Measurements from ENCODE around the gene RSF1.
"Not testable (repeated sequence)": the region's sequence is repeated elsewhere in the genome, so short reads cannot be mapped to it uniquely, and the experiment has no call there.

Gene RSF1

GRCh38 chr11:77820565-77821348, at the start of gene RSF1, which contains the start of gene AAMDC:
RSF1 (minus strand) TSS chr11:77820722; CDS start chr11:77820714, 8 bp downstream.
AAMDC (plus strand) TSS chr11:77821144; CDS start chr11:77842497, 21,353 bp downstream.
- Mint-ChIP-seq H3K4me1 (ENCODE audit: low read depth) (peaks cover 25% of the 10 kb centered on the region), H3K27me3 (no peaks in the 10 kb centered on the region), H3K4me3 (peak within 1 kb of the TSS; percentile 99), H3K27ac (peak within 1 kb of the TSS; percentile 83), H3K36me3 (ENCODE audit: low read depth) (peaks cover 24% of the 10 kb centered on the region), H3K9me3 (no peaks in the 10 kb centered on the region)
- intact Hi-C loops (cut with micrococcal nuclease) = loop anchor here (2.0 kb wide), 1 partner anchor 174 kb away; the partner anchor contains the start of gene INTS4

GRCh38 chr11:77868744-77869143, 48.2 kb upstream of the RSF1 start:
- H3K4me3 Mint-ChIP-seq = no peak overlapping the region
- H3K9me3 Mint-ChIP-seq = no peaks in the 10 kb centered on the region
- H3K36me3 Mint-ChIP-seq (ENCODE audit: low read depth) = peaks cover 33% of the 10 kb centered on the region
- intact Hi-C loops (cut with micrococcal nuclease) = no loop called here
- H3K27me3 Mint-ChIP-seq = no peaks in the 10 kb centered on the region
- no peaks in the 10 kb centered on the region for H3K4me1 Mint-ChIP-seq (ENCODE audit: low read depth)
- no peak overlapping the region for H3K27ac Mint-ChIP-seq

GRCh38 chr11:77866336-77866735, 45.8 kb upstream of the RSF1 start:
- intact Hi-C loops (cut with micrococcal nuclease) = no loop called here
- no peaks in the 10 kb centered on the region for H3K4me1 Mint-ChIP-seq (ENCODE audit: low read depth)
- H3K27ac Mint-ChIP-seq = no peak overlapping the region
- H3K9me3 Mint-ChIP-seq = no peaks in the 10 kb centered on the region
- no peaks in the 10 kb centered on the region for H3K27me3 Mint-ChIP-seq
- H3K36me3 Mint-ChIP-seq (ENCODE audit: low read depth) = peaks cover 29% of the 10 kb centered on the region
- no peak overlapping the region for H3K4me3 Mint-ChIP-seq

DNA sequence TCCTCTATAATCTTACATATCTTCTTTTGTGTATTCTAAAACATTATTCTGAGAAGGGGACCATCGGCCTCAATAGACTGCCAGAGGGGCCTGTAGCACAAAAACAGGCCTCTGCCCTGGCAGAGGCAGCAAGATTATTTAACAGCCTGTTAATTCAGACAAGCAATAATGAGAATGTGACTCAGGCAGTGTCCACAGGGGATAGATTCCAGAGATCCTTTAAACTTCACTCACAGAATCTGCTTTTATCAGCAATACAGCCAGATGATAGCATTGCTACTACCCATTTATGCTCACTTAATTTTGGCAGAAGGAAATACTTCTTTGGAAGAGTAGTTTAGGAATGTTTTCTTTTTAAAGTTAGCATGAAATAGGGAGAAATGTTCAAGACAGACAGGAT, 45.3 kb upstream of the RSF1 start:
- Mint-ChIP-seq H3K4me1 (ENCODE audit: low read depth) (no peaks in the 10 kb centered on the region), H3K4me3 (no peak overlapping the region), H3K9me3 (no peaks in the 10 kb centered on the region), H3K36me3 (ENCODE audit: low read depth) (peaks cover 26% of the 10 kb centered on the region), H3K27me3 (no peaks in the 10 kb centered on the region), H3K27ac (no peak overlapping the region)
- intact Hi-C loops (cut with micrococcal nuclease) = no loop called here

- peaks cover 16% of the 10 kb centered on the region for H3K36me3 Mint-ChIP-seq (ENCODE audit: low read depth)
- intact Hi-C loops (cut with micrococcal nuclease); H3K4me1 Mint-ChIP-seq (ENCODE audit: low read depth); H3K27ac Mint-ChIP-seq; H3K4me3 Mint-ChIP-seq; H3K9me3 Mint-ChIP-seq; H3K27me3 Mint-ChIP-seq: not testable (repeated sequence)
Measured at GRCh38 chr11:77861444-77861843, 40.9 kb upstream of the RSF1 start.

GRCh38 chr11:77857906-77858457, 37.5 kb upstream of the RSF1 start:
- H3K4me3 Mint-ChIP-seq; H3K4me1 Mint-ChIP-seq (ENCODE audit: low read depth); H3K27me3 Mint-ChIP-seq; H3K27ac Mint-ChIP-seq; intact Hi-C loops (cut with micrococcal nuclease): not testable (repeated sequence)
- Mint-ChIP-seq H3K36me3 (ENCODE audit: low read depth) (peaks cover 44% of the 10 kb centered on the region), H3K9me3 (peaks cover 44% of the 10 kb centered on the region)

- no peak overlapping the region for H3K27ac Mint-ChIP-seq
- no peak overlapping the region for H3K4me3 Mint-ChIP-seq
- H3K27me3 Mint-ChIP-seq = no peaks in the 10 kb centered on the region
- intact Hi-C loops (cut with micrococcal nuclease) = no loop called here
- no peaks in the 10 kb centered on the region for H3K4me1 Mint-ChIP-seq (ENCODE audit: low read depth)
- peaks cover 54% of the 10 kb centered on the region for H3K36me3 Mint-ChIP-seq (ENCODE audit: low read depth)
- H3K9me3 Mint-ChIP-seq = peaks cover 47% of the 10 kb centered on the region
Measured at GRCh38 chr11:77854838-77855237, 34.3 kb upstream of the RSF1 start.

DNA sequence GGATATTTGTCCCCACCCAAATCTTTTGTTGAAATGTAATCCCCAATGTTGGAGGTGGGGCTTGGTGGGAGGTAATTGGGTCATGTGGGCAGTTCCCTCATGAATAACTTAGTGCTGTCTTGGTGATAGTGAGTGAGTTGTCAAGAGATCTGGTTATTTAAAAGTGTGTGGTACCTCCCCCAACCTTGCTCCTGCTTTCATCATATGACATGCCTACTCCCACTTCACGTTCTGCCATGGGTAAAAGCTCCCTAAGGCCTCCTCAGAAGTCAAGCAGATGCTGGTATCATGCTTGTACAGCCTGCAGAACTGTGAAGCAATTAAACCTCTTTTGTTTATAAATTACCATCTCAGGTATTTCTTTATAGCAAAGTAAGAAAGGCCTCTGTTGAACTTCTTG, 31.0 kb upstream of the RSF1 start:
- peaks cover 46% of the 10 kb centered on the region for H3K36me3 Mint-ChIP-seq (ENCODE audit: low read depth)
- intact Hi-C loops (cut with micrococcal nuclease) = no loop called here
- no peaks in the 10 kb centered on the region for H3K4me1 Mint-ChIP-seq (ENCODE audit: low read depth)
- H3K27me3 Mint-ChIP-seq = no peaks in the 10 kb centered on the region
- no peak overlapping the region for H3K27ac Mint-ChIP-seq
- H3K9me3 Mint-ChIP-seq = peaks cover 37% of the 10 kb centered on the region
- no peak overlapping the region for H3K4me3 Mint-ChIP-seq

GRCh38 chr11:77843700-77844099, 23.2 kb upstream of the RSF1 start:
- Mint-ChIP-seq H3K9me3 (peaks cover 44% of the 10 kb centered on the region), H3K27ac (peak overlapping the region; percentile 56), H3K4me1 (ENCODE audit: low read depth) (peaks cover 11% of the 10 kb centered on the region), H3K36me3 (ENCODE audit: low read depth) (peaks cover 42% of the 10 kb centered on the region)
- H3K4me3 Mint-ChIP-seq; H3K27me3 Mint-ChIP-seq; intact Hi-C loops (cut with micrococcal nuclease): not testable (repeated sequence)

- Mint-ChIP-seq H3K27me3 (no peaks in the 10 kb centered on the region), H3K36me3 (ENCODE audit: low read depth) (peaks cover 42% of the 10 kb centered on the region), H3K9me3 (peaks cover 44% of the 10 kb centered on the region), H3K4me3 (no peak overlapping the region), H3K27ac (peak overlapping the region; percentile 56), H3K4me1 (ENCODE audit: low read depth) (peaks cover 11% of the 10 kb centered on the region)
- intact Hi-C loops (cut with micrococcal nuclease) = no loop called here
Measured at GRCh38 chr11:77842441-77843121, 22.1 kb upstream of the RSF1 start.

- Mint-ChIP-seq H3K36me3 (ENCODE audit: low read depth) (no peaks in the 10 kb centered on the region), H3K4me3 (no peak overlapping the region), H3K9me3 (no peaks in the 10 kb centered on the region), H3K4me1 (ENCODE audit: low read depth) (no peaks in the 10 kb centered on the region), H3K27ac (no peak overlapping the region), H3K27me3 (no peaks in the 10 kb centered on the region)
- intact Hi-C loops (cut with micrococcal nuclease) = no loop called here
Measured at GRCh38 chr11:77833302-77833701, 12.8 kb upstream of the RSF1 start.

GRCh38 chr11:77828926-77829325, 8.4 kb upstream of the RSF1 start:
- intact Hi-C loops (cut with micrococcal nuclease) = no loop called here
- no peak overlapping the region for H3K4me3 Mint-ChIP-seq
- H3K4me1 Mint-ChIP-seq (ENCODE audit: low read depth) = no peaks in the 10 kb centered on the region

DNA sequence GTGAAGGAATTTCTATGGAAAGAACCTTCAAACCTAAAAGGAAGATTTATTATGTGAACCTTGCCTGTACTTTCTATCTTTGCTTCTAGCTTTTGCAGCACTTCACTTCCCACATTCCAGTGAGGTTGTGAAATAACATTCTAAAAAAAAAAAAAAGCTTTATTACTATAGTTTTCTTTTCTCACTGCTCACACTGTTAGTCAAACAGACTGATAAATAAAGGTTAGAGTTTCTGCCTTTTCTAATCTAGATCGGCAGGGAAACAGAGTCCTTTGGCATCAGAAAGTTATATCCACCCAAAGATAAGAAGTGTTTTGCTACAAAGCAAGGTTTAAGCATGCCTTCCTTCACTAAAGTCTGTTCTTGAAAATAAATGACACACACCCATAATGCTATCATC, 3.3 kb upstream of the RSF1 start:
- Mint-ChIP-seq H3K4me1 (ENCODE audit: low read depth) (peaks cover 16% of the 10 kb centered on the region), H3K27me3 (no peaks in the 10 kb centered on the region), H3K27ac (no peak overlapping the region), H3K36me3 (ENCODE audit: low read depth) (peaks cover 24% of the 10 kb centered on the region), H3K9me3 (no peaks in the 10 kb centered on the region), H3K4me3 (no peak overlapping the region)
- intact Hi-C loops (cut with micrococcal nuclease) = no loop called here

More at GRCh38 chr11:77828926-77829325, 8.4 kb upstream of the RSF1 start:
- H3K27me3 Mint-ChIP-seq = no peaks in the 10 kb centered on the region
- no peaks in the 10 kb centered on the region for H3K9me3 Mint-ChIP-seq
- H3K36me3 Mint-ChIP-seq (ENCODE audit: low read depth) = no peaks in the 10 kb centered on the region
- H3K27ac Mint-ChIP-seq = no peak overlapping the region

GRCh38 chr11:77822126-77822525, 1.6 kb upstream of the RSF1 start:
- H3K4me3 Mint-ChIP-seq; H3K27me3 Mint-ChIP-seq; H3K27ac Mint-ChIP-seq; intact Hi-C loops (cut with micrococcal nuclease); H3K9me3 Mint-ChIP-seq: not testable (repeated sequence)
- peaks cover 20% of the 10 kb centered on the region for H3K4me1 Mint-ChIP-seq (ENCODE audit: low read depth)
- peaks cover 24% of the 10 kb centered on the region for H3K36me3 Mint-ChIP-seq (ENCODE audit: low read depth)

Measured in dendritic cell treated with granulocyte-macrophage colony-stimulating factor and Interleukin-4, amounts not matched to agents 40 ng/mL and 50 ng/mL, for 4 days (primary cell).